ENCODE data around the gene COQ4. TPM values are rescaled to one million over a fixed set of nuclear protein-coding genes. Genes with fewer than 3 reads are reported as not detected.

COQ4 gene
- total RNA-seq, 1 experiment from 2014 or later, result 59.2 TPM

- peak; percentile 67 for DNase-seq (ENCODE audit: low read depth)
Observed at GRCh38 chr9:128372784-128373183, 50.1 kb downstream of the COQ4 start.

GRCh38 chr9:128374221-128374675 lies 51.6 kb downstream of the COQ4 start:
- no peak for DNase-seq (ENCODE audit: low read depth)

- DNase-seq (ENCODE audit: low read depth), result no peak
Observed at GRCh38 chr9:128375865-128376264, 53.2 kb downstream of the COQ4 start.

- DNase-seq (ENCODE audit: low read depth), result no peak
Observed at GRCh38 chr9:128382261-128382660, 59.6 kb downstream of the COQ4 start.

GRCh38 chr9:128383007-128383753 lies 60.5 kb downstream of the COQ4 start:
- DNase-seq (ENCODE audit: low read depth), result no peak

Other genes starting within 250 kb of the COQ4 start
- 34.9 and 53.8 TPM in 2 replicates for gene PTGES2, start 195.1 kb upstream of the COQ4 start, total RNA-seq (2014; rRNA removed; shearing (Covaris generic))
- gene LCN2, start 173.4 kb upstream of the COQ4 start, total RNA-seq (2014; rRNA removed; shearing (Covaris generic)), result 0.42 TPM in 1 of 2 replicates, not detected in the other
- gene BBLN, start 162.6 kb upstream of the COQ4 start, total RNA-seq (2014; rRNA removed; shearing (Covaris generic)), result 289 and 427 TPM in 2 replicates
- 50.2 and 52.4 TPM in 2 replicates for gene CIZ1, start 131.3 kb upstream of the COQ4 start, total RNA-seq (2014; rRNA removed; shearing (Covaris generic))
- 14.0 and 18.3 TPM in 2 replicates for gene DNM1, start 119.5 kb upstream of the COQ4 start, total RNA-seq (2014; rRNA removed; shearing (Covaris generic))
- 82.9 and 119 TPM in 2 replicates for gene GOLGA2, start 46.8 kb upstream of the COQ4 start, total RNA-seq (2014; rRNA removed; shearing (Covaris generic))
- gene SWI5, start 46.6 kb upstream of the COQ4 start, total RNA-seq (2014; rRNA removed; shearing (Covaris generic)), result 61.4 and 68.8 TPM in 2 replicates
- gene TRUB2, start 392 bp upstream of the COQ4 start, total RNA-seq (2014; rRNA removed; shearing (Covaris generic)), result 12.4 and 19.2 TPM in 2 replicates
- 21.3 and 23.7 TPM in 2 replicates for gene SLC27A4, start 17.7 kb downstream of the COQ4 start, total RNA-seq (2014; rRNA removed; shearing (Covaris generic))
- 40.8 and 50.7 TPM in 2 replicates for gene URM1, start 48.5 kb downstream of the COQ4 start, total RNA-seq (2014; rRNA removed; shearing (Covaris generic))
- 15.5 and 24.1 TPM in 2 replicates for gene CERCAM, start 98.0 kb downstream of the COQ4 start, total RNA-seq (2014; rRNA removed; shearing (Covaris generic))
- gene ODF2, start 133.2 kb downstream of the COQ4 start, total RNA-seq (2014; rRNA removed; shearing (Covaris generic)), result 32.7 and 56.5 TPM in 2 replicates
- 48.2 and 61.4 TPM in 2 replicates for gene GLE1, start 181.9 kb downstream of the COQ4 start, total RNA-seq (2014; rRNA removed; shearing (Covaris generic))
- 116 and 198 TPM in 2 replicates for gene SPTAN1, start 229.7 kb downstream of the COQ4 start, total RNA-seq (2014; rRNA removed; shearing (Covaris generic))